ENCODE measurements around the gene IL17B.

GRCh38 chr5:149356391-149356790 is 22.7 kb downstream of the IL17B start:
- no peak for TF ChIP-seq EZH2 (IDR thresholded peaks at IDR 0.05; ENCODE audit: low read length)
- TF ChIP-seq, protein P1, sequence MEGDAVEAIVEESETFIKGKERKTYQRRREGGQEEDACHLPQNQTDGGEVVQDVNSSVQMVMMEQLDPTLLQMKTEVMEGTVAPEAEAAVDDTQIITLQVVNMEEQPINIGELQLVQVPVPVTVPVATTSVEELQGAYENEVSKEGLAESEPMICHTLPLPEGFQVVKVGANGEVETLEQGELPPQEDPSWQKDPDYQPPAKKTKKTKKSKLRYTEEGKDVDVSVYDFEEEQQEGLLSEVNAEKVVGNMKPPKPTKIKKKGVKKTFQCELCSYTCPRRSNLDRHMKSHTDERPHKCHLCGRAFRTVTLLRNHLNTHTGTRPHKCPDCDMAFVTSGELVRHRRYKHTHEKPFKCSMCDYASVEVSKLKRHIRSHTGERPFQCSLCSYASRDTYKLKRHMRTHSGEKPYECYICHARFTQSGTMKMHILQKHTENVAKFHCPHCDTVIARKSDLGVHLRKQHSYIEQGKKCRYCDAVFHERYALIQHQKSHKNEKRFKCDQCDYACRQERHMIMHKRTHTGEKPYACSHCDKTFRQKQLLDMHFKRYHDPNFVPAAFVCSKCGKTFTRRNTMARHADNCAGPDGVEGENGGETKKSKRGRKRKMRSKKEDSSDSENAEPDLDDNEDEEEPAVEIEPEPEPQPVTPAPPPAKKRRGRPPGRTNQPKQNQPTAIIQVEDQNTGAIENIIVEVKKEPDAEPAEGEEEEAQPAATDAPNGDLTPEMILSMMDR (optimal IDR thresholded peaks at IDR 0.05 in 1 of 3, IDR thresholded peaks at IDR 0.05 in 1 of 3, conservative IDR thresholded peaks at IDR 0.05 in 1 of 3; ENCODE audit: extremely low read depth in 1 of 3, insufficient read depth in 2 of 3, low read length in 3 of 3) = no peak

All from keratinocyte (primary cell).